GM12865 (cell line): Measurements from ENCODE around the gene SIRPG.

ENCODE experiments used
- DNase-seq: peaks from one replicate; pipeline ENCODE4 v3.0.0; 2010; ENCODE audit warnings: low read depth
- H3K4me3 ChIP-seq: 2 replicates; pipeline ENCODE4 v1.5.1; 2011; ENCODE audit warnings: mild to moderate bottlenecking, low read depth, low read length, control low read depth
- CTCF ChIP-seq: IDR thresholded peaks from 2 replicates; pipeline ENCODE4 v1.5.1; 2011; ENCODE audit warnings: low read length, control low read depth, low read depth, inconsistent platforms; ENCODE audit not compliant: insufficient read depth; ENCODE audit errors: missing control alignments

Gene SIRPG

GRCh38 chr20:1663917-1664316 lies 6.3 kb upstream of the SIRPG start:
- TF ChIP-seq CTCF: no peak
- no peak overlapping the region for H3K4me3 ChIP-seq
- no peak for DNase-seq

- no peak overlapping the region for H3K4me3 ChIP-seq
- no peak for TF ChIP-seq CTCF
- DNase-seq: no peak
Measured at GRCh38 chr20:1661542-1662299, 4.1 kb upstream of the SIRPG start.

- DNase-seq: no peak
- H3K4me3 ChIP-seq: no peak overlapping the region
- no peak for TF ChIP-seq CTCF
Measured at GRCh38 chr20:1660246-1660645, 2.7 kb upstream of the SIRPG start.

GRCh38 chr20:1656844-1657243 lies 735 bp downstream of the SIRPG start:
- H3K4me3 ChIP-seq: no peak overlapping the region
- DNase-seq: no peak
- no peak for TF ChIP-seq CTCF

GRCh38 chr20:1654996-1655395 lies 2.6 kb downstream of the SIRPG start:
- no peak for TF ChIP-seq CTCF
- no peak overlapping the region for H3K4me3 ChIP-seq
- no peak for DNase-seq

- no peak overlapping the region for H3K4me3 ChIP-seq
- DNase-seq: peak; percentile 11
- TF ChIP-seq CTCF: no peak
Measured at GRCh38 chr20:1652960-1653359, 4.6 kb downstream of the SIRPG start.

- no peak overlapping the region for H3K4me3 ChIP-seq
- no peak for TF ChIP-seq CTCF
- no peak for DNase-seq
Measured at GRCh38 chr20:1652104-1652503, 5.5 kb downstream of the SIRPG start.
